Endothelial cell (in vitro differentiated cells): ENCODE data around the gene ATXN1. TPM values are rescaled to one million over a fixed set of nuclear protein-coding genes. Genes with fewer than 3 reads are reported as not detected.

Source experiments
- DNase-seq: peaks from one replicate; pipeline ENCODE4 v3.0.0; 2021; ENCODE audit warnings: low spot score
- H3K27ac Mint-ChIP-seq: one replicate; pipeline ENCODE4 v1.8.0; 2021; ENCODE audit warnings: mixed read lengths, inconsistent platforms; ENCODE audit not compliant: unreplicated experiment
- H3K27me3 Mint-ChIP-seq: one replicate; pipeline ENCODE4 v1.8.0; 2021; ENCODE audit warnings: mild to moderate bottlenecking, moderate library complexity, mixed read lengths, inconsistent platforms; ENCODE audit not compliant: unreplicated experiment
- H3K36me3 Mint-ChIP-seq: one replicate; pipeline ENCODE4 v1.8.0; 2021; ENCODE audit warnings: mild to moderate bottlenecking, low read depth, mixed read lengths, inconsistent platforms; ENCODE audit not compliant: unreplicated experiment
- H3K4me1 Mint-ChIP-seq: one replicate; pipeline ENCODE4 v1.8.0; 2021; ENCODE audit warnings: mild to moderate bottlenecking, mixed read lengths, inconsistent platforms; ENCODE audit not compliant: unreplicated experiment
- H3K4me3 Mint-ChIP-seq: one replicate; pipeline ENCODE4 v1.8.0; 2021; ENCODE audit warnings: mild to moderate bottlenecking, mixed read lengths, inconsistent platforms; ENCODE audit not compliant: unreplicated experiment
- H3K9me3 Mint-ChIP-seq: one replicate; pipeline ENCODE4 v1.8.0; 2021; ENCODE audit warnings: mixed read lengths, inconsistent platforms; ENCODE audit not compliant: unreplicated experiment
- total RNA-seq: library from RNA; stranded (reverse); fragmentation: NEBNext Ultra II Directional; extraction: Animal tissue kit (Norgen Biotek cat#: 25700); gene quantifications from one replicate; pipeline ENCODE4 v1.2.1, GENCODE V29; 2021; ENCODE audit not compliant: unreplicated experiment
- TF ChIP-seq, protein P1 (sequence below): fragments of 200-600 bp; sonication (generic); IDR thresholded peaks from one replicate; pipeline ENCODE4 v1.5.0; 2021; ENCODE audit warnings: antibody characterized with exemption; ENCODE audit not compliant: unreplicated experiment

The ATXN1 gene
- total RNA-seq, 1 donor from 2014 or later, result 18.7 TPM

- Mint-ChIP-seq H3K4me3 (no peak overlapping the region), H3K36me3 (no peaks in the 10 kb centered on the region), H3K27ac (no peak overlapping the region), H3K4me1 (peaks cover 15% of the 10 kb centered on the region), H3K9me3 (no peaks in the 10 kb centered on the region), H3K27me3 (peaks cover 3% of the 10 kb centered on the region)
- DNase-seq, result no peak
- TF ChIP-seq, protein P1, sequence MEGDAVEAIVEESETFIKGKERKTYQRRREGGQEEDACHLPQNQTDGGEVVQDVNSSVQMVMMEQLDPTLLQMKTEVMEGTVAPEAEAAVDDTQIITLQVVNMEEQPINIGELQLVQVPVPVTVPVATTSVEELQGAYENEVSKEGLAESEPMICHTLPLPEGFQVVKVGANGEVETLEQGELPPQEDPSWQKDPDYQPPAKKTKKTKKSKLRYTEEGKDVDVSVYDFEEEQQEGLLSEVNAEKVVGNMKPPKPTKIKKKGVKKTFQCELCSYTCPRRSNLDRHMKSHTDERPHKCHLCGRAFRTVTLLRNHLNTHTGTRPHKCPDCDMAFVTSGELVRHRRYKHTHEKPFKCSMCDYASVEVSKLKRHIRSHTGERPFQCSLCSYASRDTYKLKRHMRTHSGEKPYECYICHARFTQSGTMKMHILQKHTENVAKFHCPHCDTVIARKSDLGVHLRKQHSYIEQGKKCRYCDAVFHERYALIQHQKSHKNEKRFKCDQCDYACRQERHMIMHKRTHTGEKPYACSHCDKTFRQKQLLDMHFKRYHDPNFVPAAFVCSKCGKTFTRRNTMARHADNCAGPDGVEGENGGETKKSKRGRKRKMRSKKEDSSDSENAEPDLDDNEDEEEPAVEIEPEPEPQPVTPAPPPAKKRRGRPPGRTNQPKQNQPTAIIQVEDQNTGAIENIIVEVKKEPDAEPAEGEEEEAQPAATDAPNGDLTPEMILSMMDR, result no peak
These were observed 7.0 kb downstream of the ATXN1 start for GRCh38 chr6:16754274-16754673.

- H3K27me3 Mint-ChIP-seq, result no peaks in the 10 kb centered on the region
- H3K4me3 Mint-ChIP-seq, result no peak overlapping the region
- H3K27ac Mint-ChIP-seq, result no peak overlapping the region
- peaks cover 6% of the 10 kb centered on the region for H3K4me1 Mint-ChIP-seq
- DNase-seq, result no peak
- H3K9me3 Mint-ChIP-seq, result no peaks in the 10 kb centered on the region
- TF ChIP-seq, protein P1, result no peak
- no peaks in the 10 kb centered on the region for H3K36me3 Mint-ChIP-seq
These were observed 7.9 kb downstream of the ATXN1 start for GRCh38 chr6:16753341-16753740.

DNA sequence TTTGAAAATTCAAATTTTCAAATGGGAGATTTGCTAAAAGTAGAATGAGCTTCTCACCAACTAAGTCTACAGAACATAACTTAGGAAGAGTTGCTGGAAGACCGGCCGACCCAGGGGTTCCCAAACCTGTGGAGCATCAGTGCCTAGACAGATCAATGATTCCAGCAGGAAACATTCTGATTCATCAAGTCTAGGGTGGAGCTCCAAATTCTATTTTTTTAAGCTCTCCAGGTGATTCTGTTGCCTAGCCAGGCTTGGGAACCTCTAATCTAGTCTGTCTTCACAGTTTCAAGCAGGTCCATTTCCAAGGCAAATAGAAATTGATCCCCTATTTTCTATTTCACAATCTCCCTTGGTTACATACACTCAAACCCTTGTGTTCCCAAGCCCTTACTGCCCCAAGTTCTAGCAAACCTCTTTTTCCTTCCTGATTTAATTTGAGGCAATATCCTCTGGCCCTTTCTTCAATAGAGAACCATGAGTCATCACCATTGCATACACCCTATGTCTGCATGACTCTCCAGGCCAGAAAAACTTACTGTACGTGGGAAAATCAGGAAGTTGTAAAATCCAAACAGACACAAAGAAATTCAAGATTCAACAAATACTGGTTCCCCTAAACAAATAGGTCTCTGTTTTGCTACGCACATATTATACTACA lies 8.9 kb downstream of the ATXN1 start:
- Mint-ChIP-seq H3K4me1 (peaks cover 6% of the 10 kb centered on the region), H3K36me3 (peaks cover 3% of the 10 kb centered on the region), H3K27me3 (no peaks in the 10 kb centered on the region), H3K4me3 (no peak overlapping the region), H3K9me3 (no peaks in the 10 kb centered on the region), H3K27ac (peak overlapping the region; percentile 48)
- TF ChIP-seq, protein P1, result no peak
- DNase-seq, result no peak

DNA sequence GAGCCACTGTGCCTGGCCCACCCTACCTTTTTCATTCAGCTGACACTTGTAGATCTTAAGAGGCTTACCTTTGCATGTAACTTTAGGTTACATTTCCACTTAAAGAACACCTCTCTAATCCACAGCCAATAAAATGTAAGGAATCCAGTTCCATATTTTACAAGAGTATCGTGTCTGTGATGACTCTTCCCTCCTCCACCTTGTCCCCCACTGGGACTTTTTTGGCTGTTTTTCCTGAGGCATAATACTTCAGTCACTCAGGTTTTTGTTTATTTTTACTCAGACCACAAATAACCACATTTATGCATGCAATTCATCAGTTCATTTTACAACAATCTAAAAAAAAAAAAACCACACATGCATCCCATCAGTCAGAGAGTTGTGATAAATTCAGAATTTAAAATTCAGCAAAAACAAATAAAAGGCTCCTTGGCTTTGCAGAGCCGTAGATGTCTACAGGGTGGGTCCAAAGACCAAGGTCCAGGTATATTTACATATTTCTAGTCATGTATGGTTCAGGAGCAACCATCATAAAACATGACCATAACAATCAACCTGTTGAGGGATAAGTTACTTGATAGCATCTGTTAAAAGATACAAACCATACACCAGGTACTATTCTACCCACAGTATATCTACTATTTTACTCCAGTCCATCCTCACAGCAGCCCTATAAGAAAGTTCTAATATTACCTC lies 9.9 kb downstream of the ATXN1 start:
- Mint-ChIP-seq H3K27ac (no peak overlapping the region), H3K4me1 (peaks cover 6% of the 10 kb centered on the region)
- TF ChIP-seq, protein P1, result no peak

DNA sequence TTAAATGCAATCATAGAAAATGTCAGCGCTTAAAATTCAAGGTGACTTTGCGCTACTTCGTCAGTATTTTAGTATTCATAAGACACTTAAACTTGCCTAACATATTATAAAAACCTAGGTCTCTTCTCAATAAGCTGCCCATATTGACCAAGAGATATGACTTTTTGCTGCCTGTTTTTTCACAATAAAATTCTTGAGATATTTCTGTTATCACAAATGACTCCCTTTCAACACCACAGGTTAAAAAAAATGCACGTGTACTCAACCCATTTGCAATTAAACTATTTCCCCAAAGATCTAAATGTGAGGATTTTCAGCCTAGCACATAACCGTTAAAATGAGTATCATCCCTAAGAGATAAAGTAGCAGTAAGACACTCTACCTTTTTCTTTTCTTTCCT lies 10.7 kb downstream of the ATXN1 start:
- Mint-ChIP-seq H3K27me3 (no peaks in the 10 kb centered on the region), H3K27ac (no peak overlapping the region), H3K9me3 (no peaks in the 10 kb centered on the region), H3K36me3 (peaks cover 3% of the 10 kb centered on the region), H3K4me1 (peaks cover 6% of the 10 kb centered on the region), H3K4me3 (no peak overlapping the region)
- TF ChIP-seq, protein P1, result no peak
- no peak for DNase-seq

More for the DNA sequence above, 9.9 kb downstream of the ATXN1 start:
- Mint-ChIP-seq H3K36me3 (peaks cover 3% of the 10 kb centered on the region), H3K27me3 (no peaks in the 10 kb centered on the region), H3K4me3 (no peak overlapping the region), H3K9me3 (no peaks in the 10 kb centered on the region)
- DNase-seq, result no peak
